K562 (cell line): Measurements from ENCODE around the gene PTRH1. TPM values are rescaled to one million over a fixed set of nuclear protein-coding genes. Genes with fewer than 3 reads are reported as not detected.

Experiments
- ATF3 ChIP-seq, 2 experiments: fragments of 450-650 bp in 1 of 2; sonication (generic) in 1 of 2; formaldehyde crosslinking in 1 of 2; IDR thresholded peaks in 1 of 2; conservative IDR thresholded peaks in 1 of 2; 2 replicates each; pipeline versions ENCODE4 v1.6.1 to v1.8.1; 2016 to 2023; ENCODE audit warnings: mild to moderate bottlenecking in 2 of 2, moderate library complexity in 2 of 2, inconsistent platforms in 1 of 2, missing genetic modification reagents in 1 of 2
- CBX2 ChIP-seq: fragments of 200-600 bp; sonication (generic); IDR thresholded peaks from one replicate; pipeline ENCODE4 v1.6.1; 2012; ENCODE audit warnings: mild to moderate bottlenecking, low read length, inconsistent platforms; ENCODE audit not compliant: insufficient read depth, poor library complexity, severe bottlenecking
- CEBPB ChIP-seq: fragments of 450-650 bp; IDR thresholded peaks from 2 replicates; pipeline ENCODE4 v1.6.1; 2016; ENCODE audit warnings: missing genetic modification characterization, missing compliant biosample characterization
- DACH1 ChIP-seq: fragments of 450-650 bp; IDR thresholded peaks from 2 replicates; pipeline ENCODE4 v1.6.1; 2018; ENCODE audit not compliant: partially characterized antibody
- ELF1 ChIP-seq: fragments of 200-800 bp; sonication (Bioruptor generic); IDR thresholded peaks from 2 replicates; pipeline ENCODE4 v1.6.1; 2016; ENCODE audit warnings: missing genetic modification characterization, missing compliant biosample characterization
- ILF3 ChIP-seq: fragments of 450-650 bp; IDR thresholded peaks from 2 replicates; pipeline ENCODE4 v1.6.1; 2018; ENCODE audit warnings: antibody characterized with exemption, mild to moderate bottlenecking, moderate library complexity, borderline replicate concordance
- KLF6 ChIP-seq: fragments of 250-450 bp; sonication (Bioruptor Pico); IDR thresholded peaks from 2 replicates; pipeline ENCODE4 v1.4.0; 2020; ENCODE audit warnings: mild to moderate bottlenecking, moderate library complexity, borderline replicate concordance
- MECOM ChIP-seq: fragments of 250-450 bp; sonication (Bioruptor Pico); IDR thresholded peaks from 2 replicates; pipeline ENCODE4 v1.8.0; 2022; ENCODE audit warnings: inconsistent platforms
- NEUROD1 ChIP-seq: fragments of 150-350 bp; IDR thresholded peaks from 2 replicates; pipeline ENCODE4 v1.6.1; 2014; ENCODE audit warnings: borderline replicate concordance, low read length, low read depth; ENCODE audit not compliant: partially characterized antibody
- RHOXF2B ChIP-seq: fragments of 250-450 bp; sonication (Bioruptor Pico); conservative IDR thresholded peaks from 2 replicates; pipeline ENCODE4 v1.5.1; 2021
- SAP30 ChIP-seq: fragments of 200-600 bp; sonication (generic); IDR thresholded peaks from 2 replicates; pipeline ENCODE4 v1.6.1; 2012; ENCODE audit warnings: borderline replicate concordance, low read depth, mild to moderate bottlenecking, moderate library complexity, low read length, control low read depth, inconsistent platforms; ENCODE audit not compliant: insufficient read depth, poor library complexity, severe bottlenecking
- SMARCA5 ChIP-seq: fragments of 450-650 bp; IDR thresholded peaks from 2 replicates; pipeline ENCODE4 v1.6.1; 2016
- TARDBP ChIP-seq: fragments of 450-650 bp; IDR thresholded peaks from 2 replicates; pipeline ENCODE4 v1.6.1; 2016
- TCF7L2 ChIP-seq: fragments of 150-350 bp; IDR thresholded peaks from 2 replicates; pipeline ENCODE4 v1.6.1; 2016; ENCODE audit warnings: low read depth, mild to moderate bottlenecking, low read length, moderate library complexity
- TEAD2 ChIP-seq: fragments of 450-650 bp; IDR thresholded peaks from 2 replicates; pipeline ENCODE4 v1.6.1; 2016; ENCODE audit warnings: missing genetic modification characterization, control low read depth, missing compliant biosample characterization
- TEAD4 ChIP-seq, 2 experiments: sonication (generic) in 1 of 2; formaldehyde crosslinking in 1 of 2; IDR thresholded peaks; 2 replicates each; pipeline versions ENCODE4 v1.6.1 to v1.8.0; 2012 to 2022; ENCODE audit warnings: borderline replicate concordance in 1 of 2, inconsistent platforms in 1 of 2, low read length in 1 of 2, mild to moderate bottlenecking in 1 of 2, missing genetic modification reagents in 1 of 2
- ZNF24 ChIP-seq: fragments of 450-650 bp; IDR thresholded peaks from 2 replicates; pipeline ENCODE4 v1.6.1; 2016
- ZNF3 ChIP-seq: fragments of 250-450 bp; sonication (Bioruptor Pico); IDR thresholded peaks from 2 replicates; pipeline ENCODE4 v1.5.0; 2021; ENCODE audit warnings: mild to moderate bottlenecking, moderate library complexity
- ZNF408 ChIP-seq: fragments of 250-450 bp; sonication (Bioruptor Pico); IDR thresholded peaks from 2 replicates; pipeline ENCODE4 v1.4.0; 2020; ENCODE audit warnings: low read depth, mild to moderate bottlenecking, moderate library complexity
- ZNF57 ChIP-seq: fragments of 450-650 bp; formaldehyde crosslinking; IDR thresholded peaks from 2 replicates; pipeline ENCODE4 v1.4.0; 2020; ENCODE audit warnings: mild to moderate bottlenecking, moderate library complexity
- ZNF764 ChIP-seq: fragments of 250-450 bp; sonication (Bioruptor Pico); IDR thresholded peaks from 2 replicates; pipeline ENCODE4 v1.4.0; 2020; ENCODE audit warnings: low read depth, mild to moderate bottlenecking, moderate library complexity
- polyA plus RNA-seq, 8 experiments: library from polyadenylated mRNA; depleted of rRNA in 4 of 8; stranded (reverse) in 5 of 8; unstranded in 3 of 8; fragments of >200 nt; fragmentation: Nextera tagmentation in 2 of 8; fragmentation: Illumina TruSeq in 1 of 8; extraction: Ambion mirVana in 2 of 8; extraction: Trizol in 1 of 8; gene quantifications; 2 replicates each; pipeline versions ENCODE4 v1.2.1 to v1.2.3, GENCODE V29; 2011 to 2014; ENCODE audit warnings: inconsistent platforms in 1 of 8, missing spikeins in 1 of 8
- total RNA-seq, 7 experiments: library from RNA; depleted of rRNA in 6 of 7; stranded (reverse); fragments of >200 nt in 6 of 7; fragmentation: Illumina TruSeq in 2 of 7; extraction: Trizol in 2 of 7; gene quantifications; 2 replicates each; pipeline versions ENCODE4 v1.2.1 to v1.2.3, GENCODE V29; 2011 to 2021; ENCODE audit warnings: low replicate concordance in 1 of 7
- TF ChIP-seq, protein P1 (sequence below): fragments of 450-650 bp; formaldehyde crosslinking; IDR thresholded peaks from 2 replicates; pipeline ENCODE4 v1.4.0; 2020; ENCODE audit warnings: mild to moderate bottlenecking, mixed read lengths
- TF ChIP-seq, protein P2 (sequence below): fragments of 150-350 bp; conservative IDR thresholded peaks from 2 replicates; pipeline ENCODE4 v1.6.1; 2014; ENCODE audit warnings: low read length

PTRH1 gene
- total and polyA plus RNA-seq, 9 of the 15 experiments (the other 6 are each of a cell fraction or from before 2014, with no cell fraction given), result 0.63 to 43.1 (median 5.7) TPM

DNA sequence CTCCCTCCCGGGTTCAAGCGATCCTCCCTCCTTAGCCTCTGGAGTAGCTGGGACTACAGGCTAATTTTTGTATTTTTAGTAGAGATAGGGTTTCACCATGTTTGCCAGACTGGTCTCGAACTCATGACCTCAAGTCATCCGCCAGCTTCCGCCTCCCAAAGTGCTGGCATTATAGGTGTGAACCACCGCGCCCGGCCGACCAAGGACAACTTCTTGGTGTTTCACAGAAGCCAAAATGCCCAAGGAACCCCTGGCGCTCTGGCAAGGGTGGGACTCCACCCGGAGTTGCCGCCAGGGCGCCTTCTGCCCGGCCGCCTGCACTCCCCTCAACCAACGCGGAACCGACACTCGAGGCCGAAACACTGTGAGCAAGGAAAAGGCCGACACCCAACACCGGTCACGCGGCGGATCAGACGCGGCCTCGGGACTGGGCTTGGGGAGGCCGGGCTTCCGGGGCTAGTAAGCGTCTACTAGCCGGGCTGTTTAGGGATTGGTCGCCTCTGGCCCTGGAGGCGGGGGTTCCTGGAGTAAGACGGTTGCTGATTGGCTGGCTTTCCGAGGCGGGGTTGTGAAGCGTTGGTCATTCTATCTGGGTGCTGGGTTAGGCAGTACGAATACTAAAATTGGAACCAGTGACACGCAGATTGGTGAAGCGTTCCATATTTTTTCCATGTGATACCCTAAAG lies 16.3 kb downstream of the PTRH1 start (continued):
- TF ChIP-seq ATF3 (IDR thresholded peaks at IDR 0.05), result 0 out of 2 replicates have a peak, but pooled peaks have one; percentile 7
- TF ChIP-seq ATF3 (CRISPR knock-in tag; conservative IDR thresholded peaks at IDR 0.05), result 0 out of 2 replicates have a peak, but pooled peaks have one; percentile 32
- no peak for TF ChIP-seq DACH1
- TF ChIP-seq TEAD2 (tag), result peak; percentile 8; the same call in 1 of the 2 replicates
- TF ChIP-seq, protein P1, sequence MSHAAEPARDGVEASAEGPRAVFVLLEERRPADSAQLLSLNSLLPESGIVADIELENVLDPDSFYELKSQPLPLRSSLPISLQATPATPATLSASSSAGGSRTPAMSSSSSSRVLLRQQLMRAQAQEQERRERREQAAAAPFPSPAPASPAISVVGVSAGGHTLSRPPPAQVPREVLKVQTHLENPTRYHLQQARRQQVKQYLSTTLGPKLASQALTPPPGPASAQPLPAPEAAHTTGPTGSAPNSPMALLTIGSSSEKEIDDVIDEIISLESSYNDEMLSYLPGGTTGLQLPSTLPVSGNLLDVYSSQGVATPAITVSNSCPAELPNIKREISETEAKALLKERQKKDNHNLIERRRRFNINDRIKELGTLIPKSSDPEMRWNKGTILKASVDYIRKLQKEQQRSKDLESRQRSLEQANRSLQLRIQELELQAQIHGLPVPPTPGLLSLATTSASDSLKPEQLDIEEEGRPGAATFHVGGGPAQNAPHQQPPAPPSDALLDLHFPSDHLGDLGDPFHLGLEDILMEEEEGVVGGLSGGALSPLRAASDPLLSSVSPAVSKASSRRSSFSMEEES (CRISPR knock-in tag), result peak; percentile 46
- no peak for TF ChIP-seq RHOXF2B
- no peak for TF ChIP-seq NEUROD1
- no peak for TF ChIP-seq CEBPB (tag)
- TF ChIP-seq SMARCA5, result 0 out of 2 replicates have a peak, but pooled peaks have one; percentile 18
- TF ChIP-seq CBX2, result no peak
- TF ChIP-seq TCF7L2, result no peak
- TF ChIP-seq ZNF24, result peak; percentile 47; the same call in 1 of the 2 replicates
- no peak for TF ChIP-seq ZNF3 (CRISPR knock-in tag)
- 0 out of 2 replicates have a peak, but pooled peaks have one; percentile 39 for TF ChIP-seq ZNF764 (CRISPR knock-in tag)
- TF ChIP-seq ELF1 (tag), result peak; percentile 89
- peak; percentile 50; the same call in 1 of the 2 replicates for TF ChIP-seq MECOM (CRISPR knock-in tag)
- peak; percentile 68 for TF ChIP-seq KLF6 (CRISPR knock-in tag)
- TF ChIP-seq, protein P2, sequence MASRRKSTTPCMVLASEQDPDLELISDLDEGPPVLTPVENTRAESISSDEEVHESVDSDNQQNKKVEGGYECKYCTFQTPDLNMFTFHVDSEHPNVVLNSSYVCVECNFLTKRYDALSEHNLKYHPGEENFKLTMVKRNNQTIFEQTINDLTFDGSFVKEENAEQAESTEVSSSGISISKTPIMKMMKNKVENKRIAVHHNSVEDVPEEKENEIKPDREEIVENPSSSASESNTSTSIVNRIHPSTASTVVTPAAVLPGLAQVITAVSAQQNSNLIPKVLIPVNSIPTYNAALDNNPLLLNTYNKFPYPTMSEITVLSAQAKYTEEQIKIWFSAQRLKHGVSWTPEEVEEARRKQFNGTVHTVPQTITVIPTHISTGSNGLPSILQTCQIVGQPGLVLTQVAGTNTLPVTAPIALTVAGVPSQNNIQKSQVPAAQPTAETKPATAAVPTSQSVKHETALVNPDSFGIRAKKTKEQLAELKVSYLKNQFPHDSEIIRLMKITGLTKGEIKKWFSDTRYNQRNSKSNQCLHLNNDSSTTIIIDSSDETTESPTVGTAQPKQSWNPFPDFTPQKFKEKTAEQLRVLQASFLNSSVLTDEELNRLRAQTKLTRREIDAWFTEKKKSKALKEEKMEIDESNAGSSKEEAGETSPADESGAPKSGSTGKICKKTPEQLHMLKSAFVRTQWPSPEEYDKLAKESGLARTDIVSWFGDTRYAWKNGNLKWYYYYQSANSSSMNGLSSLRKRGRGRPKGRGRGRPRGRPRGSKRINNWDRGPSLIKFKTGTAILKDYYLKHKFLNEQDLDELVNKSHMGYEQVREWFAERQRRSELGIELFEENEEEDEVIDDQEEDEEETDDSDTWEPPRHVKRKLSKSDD, result no peak
- no peak for TF ChIP-seq TEAD4 (IDR thresholded peaks at IDR 0.05; ENCODE audit: low read length)
- no peak for TF ChIP-seq TEAD4 (CRISPR knock-in tag; IDR thresholded peaks at IDR 0.05; ENCODE audit: borderline replicate concordance)
- TF ChIP-seq ZNF408 (CRISPR knock-in tag), result no peak
- no peak for TF ChIP-seq ILF3
- no peak for TF ChIP-seq ZNF57 (CRISPR knock-in tag)
- TF ChIP-seq TARDBP, result 0 out of 2 replicates have a peak, but pooled peaks have one; percentile 38
- TF ChIP-seq SAP30, result no peak
